SK-N-MC (cell line): ENCODE results near the gene TSSK6.

Experiments
- DNase-seq: peaks from one replicate; pipeline ENCODE4 v3.0.0-alpha.2; 2011; ENCODE audit warnings: low read depth, low spot score
- H3K27ac ChIP-seq: fragments of 200-600 bp; sonication (generic); 2 replicates; pipeline ENCODE4 v1.5.1; 2016; ENCODE audit warnings: mixed run types
- H3K36me3 ChIP-seq: fragments of 200-600 bp; sonication (generic); 2 replicates; pipeline ENCODE4 v1.6.1; 2017; ENCODE audit warnings: antibody characterized with exemption, low read length, mixed read lengths; ENCODE audit not compliant: insufficient read depth
- H3K4me3 ChIP-seq: fragments of 200-600 bp; sonication (generic); 2 replicates; pipeline ENCODE4 v1.5.1; 2016
- H3K9ac ChIP-seq: fragments of 200-600 bp; sonication (generic); 2 replicates; pipeline ENCODE4 v1.8.0; 2017; ENCODE audit warnings: mixed run types, mixed read lengths; ENCODE audit not compliant: insufficient read length
- H3K9me3 ChIP-seq: fragments of 200-600 bp; sonication (generic); 2 replicates; pipeline ENCODE4 v1.6.1; 2017; ENCODE audit warnings: low read depth, mild to moderate bottlenecking, antibody characterized with exemption, low read length, moderate library complexity, mixed read lengths
- EZH2 ChIP-seq: fragments of 200-600 bp; sonication (generic); IDR thresholded peaks from one replicate; pipeline ENCODE4 v1.6.1; 2017; ENCODE audit warnings: antibody characterized with exemption
- FOXP2 ChIP-seq: optimal IDR thresholded peaks from 2 replicates; pipeline ENCODE3; 2011; ENCODE audit warnings: mild to moderate bottlenecking, moderate library complexity; ENCODE audit not compliant: insufficient read depth; ENCODE audit errors: extremely low read length, control extremely low read depth
- POLR2AphosphoS5 ChIP-seq: IDR thresholded peaks from 2 replicates; pipeline ENCODE4 v1.6.1; 2012; ENCODE audit warnings: mild to moderate bottlenecking, low read depth, low read length, borderline replicate concordance

Gene TSSK6

GRCh38 chr19:19554074-19555023 lies 39.0 kb upstream of the TSSK6 start:
- no peak for TF ChIP-seq POLR2AphosphoS5
- TF ChIP-seq EZH2, result no peak
- no peak for TF ChIP-seq FOXP2
- H3K4me3 ChIP-seq, result no peak overlapping the region
- no peaks in the 10 kb centered on the region for H3K9me3 ChIP-seq
- no peak overlapping the region for H3K27ac ChIP-seq
- H3K36me3 ChIP-seq, result no peaks in the 10 kb centered on the region
- no peak overlapping the region for H3K9ac ChIP-seq
- no peak for DNase-seq

GRCh38 chr19:19553670-19554069 lies 38.3 kb upstream of the TSSK6 start:
- no peak overlapping the region for H3K27ac ChIP-seq
- DNase-seq, result no peak
- TF ChIP-seq FOXP2 (no peak), POLR2AphosphoS5 (no peak), EZH2 (no peak)
- no peaks in the 10 kb centered on the region for H3K9me3 ChIP-seq
- no peak overlapping the region for H3K4me3 ChIP-seq
- H3K9ac ChIP-seq, result no peak overlapping the region
- no peaks in the 10 kb centered on the region for H3K36me3 ChIP-seq

GRCh38 chr19:19552798-19553197 lies 37.5 kb upstream of the TSSK6 start:
- H3K36me3 ChIP-seq, result no peaks in the 10 kb centered on the region
- H3K9me3 ChIP-seq, result no peaks in the 10 kb centered on the region
- no peak overlapping the region for H3K4me3 ChIP-seq
- no peak overlapping the region for H3K9ac ChIP-seq
- no peak for TF ChIP-seq EZH2
- no peak for TF ChIP-seq FOXP2
- TF ChIP-seq POLR2AphosphoS5, result no peak
- DNase-seq, result no peak
- no peak overlapping the region for H3K27ac ChIP-seq

- no peak overlapping the region for H3K9ac ChIP-seq
- H3K36me3 ChIP-seq, result no peaks in the 10 kb centered on the region
- no peak overlapping the region for H3K4me3 ChIP-seq
- TF ChIP-seq EZH2 (no peak), POLR2AphosphoS5 (no peak), FOXP2 (no peak)
- H3K9me3 ChIP-seq, result no peaks in the 10 kb centered on the region
- H3K27ac ChIP-seq, result no peak overlapping the region
- DNase-seq, result no peak
These were observed 36.5 kb upstream of the TSSK6 start for GRCh38 chr19:19551853-19552192.

- no peak for DNase-seq
These were observed 35.9 kb upstream of the TSSK6 start for GRCh38 chr19:19550972-19551852.

GRCh38 chr19:19550485-19550929 lies 35.2 kb upstream of the TSSK6 start:
- Histone ChIP-seq H3K36me3 (no peaks in the 10 kb centered on the region), H3K4me3 (no peak overlapping the region), H3K9me3 (no peaks in the 10 kb centered on the region), H3K9ac (no peak overlapping the region), H3K27ac (no peak overlapping the region)
- no peak for DNase-seq
- TF ChIP-seq FOXP2, result no peak
- TF ChIP-seq POLR2AphosphoS5, result no peak
- no peak for TF ChIP-seq EZH2

More at GRCh38 chr19:19550972-19551852, 35.9 kb upstream of the TSSK6 start:
- TF ChIP-seq POLR2AphosphoS5 (no peak), EZH2 (no peak), FOXP2 (no peak)
- H3K4me3 ChIP-seq, result no peak overlapping the region
- no peaks in the 10 kb centered on the region for H3K36me3 ChIP-seq
- H3K9me3 ChIP-seq, result no peaks in the 10 kb centered on the region
- H3K27ac ChIP-seq, result no peak overlapping the region
- no peak overlapping the region for H3K9ac ChIP-seq

GRCh38 chr19:19549804-19550464 lies 34.6 kb upstream of the TSSK6 start:
- Histone ChIP-seq H3K9me3 (no peaks in the 10 kb centered on the region), H3K4me3 (no peak overlapping the region), H3K27ac (no peak overlapping the region), H3K9ac (no peak overlapping the region), H3K36me3 (no peaks in the 10 kb centered on the region)
- DNase-seq, result no peak
- TF ChIP-seq FOXP2 (no peak), POLR2AphosphoS5 (no peak), EZH2 (no peak)
